ENCODE results near the gene CFAP44. TPM values are rescaled to one million over a fixed set of nuclear protein-coding genes. Genes with fewer than 3 reads are reported as not detected.

Gene CFAP44
- total RNA-seq, 4 donors from 2014 or later = 3.2 to 8.6 (median 3.8) TPM

- H3K4me3 ChIP-seq = no peak overlapping the region
- no peak for TF ChIP-seq POLR2A (IDR thresholded peaks at IDR 0.05)
- TF ChIP-seq, protein P1, sequence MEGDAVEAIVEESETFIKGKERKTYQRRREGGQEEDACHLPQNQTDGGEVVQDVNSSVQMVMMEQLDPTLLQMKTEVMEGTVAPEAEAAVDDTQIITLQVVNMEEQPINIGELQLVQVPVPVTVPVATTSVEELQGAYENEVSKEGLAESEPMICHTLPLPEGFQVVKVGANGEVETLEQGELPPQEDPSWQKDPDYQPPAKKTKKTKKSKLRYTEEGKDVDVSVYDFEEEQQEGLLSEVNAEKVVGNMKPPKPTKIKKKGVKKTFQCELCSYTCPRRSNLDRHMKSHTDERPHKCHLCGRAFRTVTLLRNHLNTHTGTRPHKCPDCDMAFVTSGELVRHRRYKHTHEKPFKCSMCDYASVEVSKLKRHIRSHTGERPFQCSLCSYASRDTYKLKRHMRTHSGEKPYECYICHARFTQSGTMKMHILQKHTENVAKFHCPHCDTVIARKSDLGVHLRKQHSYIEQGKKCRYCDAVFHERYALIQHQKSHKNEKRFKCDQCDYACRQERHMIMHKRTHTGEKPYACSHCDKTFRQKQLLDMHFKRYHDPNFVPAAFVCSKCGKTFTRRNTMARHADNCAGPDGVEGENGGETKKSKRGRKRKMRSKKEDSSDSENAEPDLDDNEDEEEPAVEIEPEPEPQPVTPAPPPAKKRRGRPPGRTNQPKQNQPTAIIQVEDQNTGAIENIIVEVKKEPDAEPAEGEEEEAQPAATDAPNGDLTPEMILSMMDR (IDR thresholded peaks at IDR 0.05) = no peak
- TF ChIP-seq POLR2AphosphoS5 (IDR thresholded peaks at IDR 0.05) = no peak
- H3K27me3 ChIP-seq = no peaks in the 10 kb centered on the region
- 85% methylated on average over 3 of the region's 3 CpGs; no CpG with 5 or more reads in 1 of the 2 donors for WGBS, 2 donors (ENCODE audit: low coverage in 1 of 2)
- H3K9me3 ChIP-seq = no peaks in the 10 kb centered on the region
- H3K27ac ChIP-seq = no peak overlapping the region
- peaks cover 0 to 27% of the 10 kb centered on the region in 2 donors for H3K36me3 ChIP-seq
- no peaks in the 10 kb centered on the region for H3K4me1 ChIP-seq
- ATAC-seq = no peak
Observed at GRCh38 chr3:113421082-113421481, 20.2 kb downstream of the CFAP44 start.

- Histone ChIP-seq H3K27me3 (no peaks in the 10 kb centered on the region), H3K4me3 (no peak overlapping the region), H3K27ac (no peak overlapping the region), H3K36me3 (no peaks in the 10 kb centered on the region), H3K4me1 (no peaks in the 10 kb centered on the region), H3K9me3 (peaks cover 0 to 15% (median 0%) of the 10 kb centered on the region in 3 donors)
- 75 to 83% methylated on average over 5 of the region's 5 CpGs for WGBS, 2 donors (ENCODE audit: low coverage in 1 of 2)
- ATAC-seq = no peak
- TF ChIP-seq POLR2AphosphoS5 (IDR thresholded peaks at IDR 0.05) (no peak), POLR2A (IDR thresholded peaks at IDR 0.05) (no peak), EP300 (IDR thresholded peaks at IDR 0.05) (no peak)
- TF ChIP-seq, protein P1 (IDR thresholded peaks at IDR 0.05) = no peak
Observed at GRCh38 chr3:113409676-113410075, 31.6 kb downstream of the CFAP44 start.

DNA sequence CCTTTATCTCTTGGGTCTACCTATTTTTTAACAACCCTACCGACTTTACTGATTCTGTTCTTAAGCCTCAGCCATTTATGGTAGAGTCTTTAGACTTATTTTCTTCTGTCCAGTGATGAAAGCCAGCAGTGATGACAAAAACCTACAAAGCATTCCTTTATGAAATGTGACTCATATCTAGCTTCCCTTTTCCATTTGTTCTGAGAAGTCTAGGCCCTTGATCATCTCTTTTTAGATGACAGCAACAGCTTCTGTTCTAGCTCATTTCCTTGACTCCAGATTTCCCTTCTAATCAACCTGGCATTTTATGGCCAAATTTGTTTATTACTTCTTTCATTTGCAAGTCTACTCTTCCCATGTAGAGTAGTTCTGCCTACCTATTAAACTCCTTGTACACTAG, 36.1 kb downstream of the CFAP44 start:
- 27 to 70% methylated on average over 1 of the region's 1 CpG for WGBS, 2 donors (ENCODE audit: low coverage in 1 of 2)
- Histone ChIP-seq H3K27me3 (no peaks in the 10 kb centered on the region), H3K9me3 (no peaks in the 10 kb centered on the region), H3K27ac (no peak overlapping the region), H3K4me3 (no peak overlapping the region), H3K4me1 (no peaks in the 10 kb centered on the region), H3K36me3 (peaks cover 0 to 39% of the 10 kb centered on the region in 2 donors)
- no peak for ATAC-seq
- TF ChIP-seq, protein P1 (IDR thresholded peaks at IDR 0.05) = no peak
- TF ChIP-seq POLR2AphosphoS5 (IDR thresholded peaks at IDR 0.05) (no peak), EP300 (IDR thresholded peaks at IDR 0.05) (no peak), POLR2A (IDR thresholded peaks at IDR 0.05) (no peak)

DNA sequence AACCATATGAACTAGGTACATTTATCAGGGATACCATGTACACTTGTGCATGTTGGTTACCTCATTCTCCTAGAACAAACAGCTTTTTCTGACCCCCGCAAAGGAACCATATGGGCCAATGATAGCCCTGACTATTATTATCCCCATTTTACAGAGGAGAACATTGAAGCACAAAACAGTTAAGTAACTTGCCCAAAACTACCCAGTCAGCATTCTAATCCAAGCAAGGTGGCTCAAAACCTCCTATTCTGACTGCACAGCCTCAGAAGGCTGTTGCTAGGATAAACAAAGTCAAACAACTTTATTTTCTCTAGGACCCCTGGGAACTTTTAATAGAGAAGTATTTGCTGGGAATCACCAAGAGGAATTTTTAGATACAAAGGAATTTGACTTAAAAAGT, 36.7 kb downstream of the CFAP44 start:
- TF ChIP-seq EP300 (IDR thresholded peaks at IDR 0.05) (no peak), POLR2AphosphoS5 (IDR thresholded peaks at IDR 0.05) (no peak), POLR2A (IDR thresholded peaks at IDR 0.05) (no peak)
- TF ChIP-seq, protein P1 (IDR thresholded peaks at IDR 0.05) = no peak
- Histone ChIP-seq H3K27ac (no peak overlapping the region), H3K9me3 (no peaks in the 10 kb centered on the region), H3K4me3 (no peak overlapping the region), H3K4me1 (no peaks in the 10 kb centered on the region), H3K36me3 (peaks cover 0 to 44% of the 10 kb centered on the region in 2 donors), H3K27me3 (no peaks in the 10 kb centered on the region)
- ATAC-seq = no peak
- WGBS, 2 donors (ENCODE audit: low coverage in 1 of 2) = 100% methylated on average over 1 of the region's 1 CpG; no CpG with 5 or more reads in 1 of the 2 donors

Small RNAs within 50 kb of the gene (small RNA-seq; reads per million reads assigned to genes)
- gene MIR8076 = 0 reads per million in 4 donors

Other genes starting within 250 kb of the CFAP44 start
- gene BOC, start 229.9 kb downstream of the CFAP44 start, total RNA-seq = 100 to 1,000 TPM in 1 of 4 donors, 10 to 100 TPM in 3; 41.5 to 130 (median 73.9) TPM
- gene SPICE1, start 73.7 kb upstream of the CFAP44 start, total RNA-seq = 10 to 100 TPM; 11.4 to 26.5 (median 19.9) TPM
- gene SIDT1, start 91.1 kb upstream of the CFAP44 start, total RNA-seq = under 1 TPM; 0.15 to 0.99 (median 0.86) TPM